Measurements from ENCODE around the gene DCAF11. TPM values are rescaled to one million over a fixed set of nuclear protein-coding genes. Genes with fewer than 3 reads are reported as not detected.

The DCAF11 gene
- total and polyA plus RNA-seq, 2 of the 13 experiments (the other 11 are each of a cell fraction or from before 2014, with no cell fraction given): 150 to 257 TPM

GRCh38 chr14:24116128-24116814, 1.7 kb downstream of the DCAF11 start (continued):
- TF ChIP-seq ZNF713 (CRISPR knock-in tag; IDR thresholded peaks at IDR 0.05) (0 out of 2 replicates have a peak, but pooled peaks have one; percentile 55), ZFP41 (CRISPR knock-in tag; IDR thresholded peaks at IDR 0.05; ENCODE audit: borderline replicate concordance) (peak; percentile 36; the same call in 1 of the 2 replicates), POLR2A (IDR thresholded peaks at IDR 0.05; ENCODE audit: insufficient read depth in 1 of 2, low read depth in 2 of 2, low read length in 2 of 2) (peak in 1 of 2 experiments; percentile 6; a peak in 1 of 4 replicates), MEF2D (CRISPR knock-in tag; IDR thresholded peaks at IDR 0.05) (peak; percentile 64; the same call in 1 of the 2 replicates), ZNF282 (IDR thresholded peaks at IDR 0.05; ENCODE audit: partially characterized antibody) (no peak), TARDBP (CRISPR knock-in tag; IDR thresholded peaks at IDR 0.05) (peak; percentile 24; the same call in 1 of the 2 replicates), ZBTB39 (CRISPR knock-in tag; IDR thresholded peaks at IDR 0.05) (0 out of 2 replicates have a peak, but pooled peaks have one; percentile 27)

DNA sequence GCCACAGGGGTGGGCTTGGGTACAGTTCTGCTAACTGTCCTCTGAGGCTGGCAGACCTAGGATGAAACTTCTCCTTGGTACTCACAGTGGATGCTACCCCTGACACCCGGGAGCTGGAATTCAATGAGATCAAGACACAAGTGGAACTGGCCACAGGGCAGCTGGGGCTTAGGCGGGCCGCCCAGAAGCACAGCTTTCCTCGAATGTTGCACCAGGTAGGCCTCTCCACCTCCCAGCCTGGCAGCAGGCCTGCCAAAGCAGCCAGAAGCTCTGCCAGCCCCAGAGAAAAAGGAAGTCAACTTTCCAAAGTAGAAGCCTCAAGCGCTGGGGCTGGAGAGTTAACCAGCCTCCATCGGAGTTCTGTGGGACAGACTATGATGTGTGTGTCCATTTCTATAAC, 2.6 kb downstream of the DCAF11 start:
- ChIA-PET POLR2A (interaction anchor here (1.0 to 15.5 kb wide), 5 partner anchors 14 to 59 kb away, joined by 3 to 977 read pairs (median 279); partner anchors contain the start of genes EMC9, FITM1, PCK2 and PSME1), CTCF (ENCODE audit: low intra/inter-chr PET ratio, low total read pairs) (no interaction called here)
- H3K4me2 ChIP-seq (ENCODE audit: low read depth, low read length): 0 out of 2 replicates have a peak overlapping the region, but pooled peaks have one; percentile 92
- no peaks in the 10 kb centered on the region for H3K9me3 ChIP-seq (ENCODE audit: low read length)
- intact Hi-C loops (cut with micrococcal nuclease; ENCODE audit: unreplicated experiment) (loop anchor here (10.0 kb wide), 2 partner anchors 812 to 1022 kb away; partner anchors contain the start of genes ACIN1, BCL2L2, C14orf119 and PPP1R3E), in situ Hi-C loops (cut with HindIII; ENCODE audit: extremely low pct_ligation_motif_present, low pct_unique_long_range_greater_than_20kb) (loop anchor here (25.0 kb wide), 1 partner anchor 1530 kb away; the partner anchor contains the start of genes ABHD4 and DAD1)
- H3K27ac ChIP-seq (ENCODE audit: extremely low read length, insufficient read depth, low read length): no peak overlapping the region
- H2AFZ ChIP-seq (ENCODE audit: low read length): no peak overlapping the region
- DNase-seq (ENCODE audit: low spot score) (no peak), ATAC-seq (no peak), FAIRE-seq (no peak)
- H3K9ac ChIP-seq (ENCODE audit: insufficient read depth, low read depth, low read length): peak overlapping the region; percentile 99; the same call in 1 of the 2 replicates
- H3K4me1 ChIP-seq (ENCODE audit: insufficient read depth, low read length): peaks cover 31% of the 10 kb centered on the region
- WGBS (ENCODE audit: low lambda C conversion rate): 96% methylated on average over 6 of the region's 6 CpGs
- no peaks in the 10 kb centered on the region; a peak in 1 of 5 replicates for H3K27me3 ChIP-seq (ENCODE audit: control insufficient read depth in 1 of 2, insufficient read depth in 2 of 2, low read length in 2 of 2)
- H3K79me2 ChIP-seq (ENCODE audit: insufficient read depth, low read length): peaks cover 33% of the 10 kb centered on the region
- peaks cover 47 to 55% of the 10 kb centered on the region in 2 experiments for H3K36me3 ChIP-seq (replicated peaks in 1 of 2; ENCODE audit: control insufficient read depth in 1 of 2, insufficient read depth in 2 of 2, low read length in 2 of 2)
- no TSS peak for BruUV-seq (replicated peaks)
- no peaks in the 10 kb centered on the region for H4K20me1 ChIP-seq (ENCODE audit: insufficient read depth, low read length)
- no peak overlapping the region for H3K4me3 ChIP-seq (replicated peaks in 1 of 3; ENCODE audit: insufficient read depth in 1 of 3, low read depth in 2 of 3, low read length in 3 of 3)
- no peak for TF ChIP-seq SOX13 (IDR thresholded peaks at IDR 0.05)
- no peak for TF ChIP-seq SOX13 (CRISPR knock-in tag; conservative IDR thresholded peaks at IDR 0.05 in 1 of 2, IDR thresholded peaks at IDR 0.05 in 1 of 2)
- 0 out of 2 replicates have a peak, but pooled peaks have one; percentile 15 for TF ChIP-seq WIZ (CRISPR knock-in tag; IDR thresholded peaks at IDR 0.05)
- TF ChIP-seq, protein P1, sequence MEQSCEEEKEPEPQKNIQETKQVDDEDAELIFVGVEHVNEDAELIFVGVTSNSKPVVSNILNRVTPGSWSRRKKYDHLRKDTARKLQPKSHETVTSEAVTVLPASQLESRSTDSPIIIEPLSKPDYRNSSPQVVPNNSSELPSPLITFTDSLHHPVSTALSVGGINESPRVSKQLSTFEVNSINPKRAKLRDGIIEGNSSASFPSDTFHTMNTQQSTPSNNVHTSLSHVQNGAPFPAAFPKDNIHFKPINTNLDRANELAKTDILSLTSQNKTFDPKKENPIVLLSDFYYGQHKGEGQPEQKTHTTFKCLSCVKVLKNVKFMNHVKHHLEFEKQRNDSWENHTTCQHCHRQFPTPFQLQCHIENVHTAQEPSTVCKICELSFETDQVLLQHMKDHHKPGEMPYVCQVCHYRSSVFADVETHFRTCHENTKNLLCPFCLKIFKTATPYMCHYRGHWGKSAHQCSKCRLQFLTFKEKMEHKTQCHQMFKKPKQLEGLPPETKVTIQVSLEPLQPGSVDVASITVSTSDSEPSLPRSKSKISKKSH (CRISPR knock-in tag; IDR thresholded peaks at IDR 0.05; ENCODE audit: borderline replicate concordance): peak; percentile 71; the same call in 1 of the 2 replicates
- no peak for TF ChIP-seq ZBTB7B (CRISPR knock-in tag; IDR thresholded peaks at IDR 0.05)
- TF ChIP-seq ZNF687 (CRISPR knock-in tag; IDR thresholded peaks at IDR 0.05): 0 out of 2 replicates have a peak, but pooled peaks have one; percentile 18
- TF ChIP-seq ZNF891 (CRISPR knock-in tag; IDR thresholded peaks at IDR 0.05): peak; percentile 33; the same call in 1 of the 2 replicates
